ENCODE measurements around the gene HSPA9.

GRCh38 chr5:138528208-138528607 is 47.0 kb downstream of the HSPA9 start:
- TF ChIP-seq CTCF (IDR thresholded peaks at IDR 0.05): no peak
- TF ChIP-seq POLR2A (IDR thresholded peaks at IDR 0.05): no peak
